ENCODE data around the gene GOLPH3L. TPM values are rescaled to one million over a fixed set of nuclear protein-coding genes. Genes with fewer than 3 reads are reported as not detected.
"Not testable (repeated sequence)": the region's sequence is repeated elsewhere in the genome, so short reads cannot be mapped to it uniquely, and the experiment has no call there.

Gene GOLPH3L
- total and polyA plus RNA-seq, 7 donors = 6.6 to 27.5 (median 12.1) TPM

DNA sequence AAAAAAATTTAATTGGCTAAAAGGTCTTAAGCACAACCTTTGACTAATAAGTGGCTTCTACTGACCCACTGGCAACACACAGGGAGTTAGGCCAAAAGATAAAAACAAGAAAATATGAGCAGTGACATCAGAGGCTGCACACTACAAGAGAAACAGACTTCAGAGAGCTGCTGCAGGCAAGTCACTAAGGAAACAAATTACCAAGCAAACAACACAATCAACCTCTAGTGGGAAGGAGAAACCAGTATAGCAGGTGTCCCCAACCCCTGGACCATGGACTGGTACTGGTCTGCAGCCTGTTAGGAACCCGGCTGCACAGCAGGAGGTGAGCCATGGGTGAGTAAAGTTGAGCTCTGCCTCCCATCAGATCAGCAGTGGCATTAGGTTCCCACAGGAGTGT lies 46.8 kb downstream of the GOLPH3L start:
- ATAC-seq (no peak), DNase-seq (no peak)
- Histone ChIP-seq H3K4me1 (no peaks in the 10 kb centered on the region), H3K36me3 (ENCODE audit: insufficient read depth in 1 of 2, low read depth in 1 of 2) (peaks cover 3 to 46% of the 10 kb centered on the region in 2 donors), H3K27me3 (ENCODE audit: insufficient read depth in 3 of 3, low read length in 2 of 3) (no peaks in the 10 kb centered on the region), H3K4me3 (no peak overlapping the region), H3K27ac (no peak overlapping the region), H3K9me3 (no peaks in the 10 kb centered on the region)
- 67 to 80% (median 75%) methylated on average over 1 of the region's 1 CpG for WGBS, 3 donors
- TF ChIP-seq, protein P1, sequence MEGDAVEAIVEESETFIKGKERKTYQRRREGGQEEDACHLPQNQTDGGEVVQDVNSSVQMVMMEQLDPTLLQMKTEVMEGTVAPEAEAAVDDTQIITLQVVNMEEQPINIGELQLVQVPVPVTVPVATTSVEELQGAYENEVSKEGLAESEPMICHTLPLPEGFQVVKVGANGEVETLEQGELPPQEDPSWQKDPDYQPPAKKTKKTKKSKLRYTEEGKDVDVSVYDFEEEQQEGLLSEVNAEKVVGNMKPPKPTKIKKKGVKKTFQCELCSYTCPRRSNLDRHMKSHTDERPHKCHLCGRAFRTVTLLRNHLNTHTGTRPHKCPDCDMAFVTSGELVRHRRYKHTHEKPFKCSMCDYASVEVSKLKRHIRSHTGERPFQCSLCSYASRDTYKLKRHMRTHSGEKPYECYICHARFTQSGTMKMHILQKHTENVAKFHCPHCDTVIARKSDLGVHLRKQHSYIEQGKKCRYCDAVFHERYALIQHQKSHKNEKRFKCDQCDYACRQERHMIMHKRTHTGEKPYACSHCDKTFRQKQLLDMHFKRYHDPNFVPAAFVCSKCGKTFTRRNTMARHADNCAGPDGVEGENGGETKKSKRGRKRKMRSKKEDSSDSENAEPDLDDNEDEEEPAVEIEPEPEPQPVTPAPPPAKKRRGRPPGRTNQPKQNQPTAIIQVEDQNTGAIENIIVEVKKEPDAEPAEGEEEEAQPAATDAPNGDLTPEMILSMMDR (IDR thresholded peaks at IDR 0.05) = no peak
- intact Hi-C loops (cut with DNase I) = no loop called here

DNA sequence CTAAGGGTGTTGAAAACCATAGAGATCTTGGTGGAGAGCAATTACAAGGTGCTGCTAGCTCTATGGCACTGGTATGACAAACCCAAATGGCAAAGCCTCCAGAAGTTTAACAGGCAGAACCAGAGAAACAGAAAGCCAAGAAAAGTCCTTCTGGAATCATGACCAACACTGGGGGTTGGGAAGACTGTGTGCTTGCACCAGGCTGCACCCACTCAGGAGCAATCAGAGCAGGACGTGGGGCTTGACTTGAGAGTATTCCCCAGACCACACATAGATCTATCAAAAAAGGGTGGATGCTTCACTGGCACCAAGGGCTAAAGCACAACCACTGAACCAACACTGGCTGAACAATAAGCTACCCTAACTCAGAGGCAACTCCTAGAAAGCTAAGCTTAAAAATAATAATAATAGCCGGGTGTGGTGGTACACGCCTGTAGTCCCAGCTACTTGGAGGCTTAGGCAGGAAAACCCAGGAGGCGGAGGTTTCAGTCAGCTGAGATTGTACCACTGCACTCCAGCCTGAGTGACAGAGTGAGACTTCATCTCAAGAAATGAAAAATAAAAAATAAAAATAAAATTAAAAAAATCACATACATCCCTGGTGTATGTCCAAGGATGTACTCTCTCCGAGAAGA lies 47.4 kb downstream of the GOLPH3L start:
- Histone ChIP-seq H3K4me3 (no peak overlapping the region), H3K4me1 (no peaks in the 10 kb centered on the region), H3K27ac (no peak overlapping the region), H3K9me3 (no peaks in the 10 kb centered on the region), H3K27me3 (ENCODE audit: insufficient read depth in 3 of 3, low read length in 2 of 3) (no peaks in the 10 kb centered on the region), H3K36me3 (ENCODE audit: insufficient read depth in 1 of 2, low read depth in 1 of 2) (peaks cover 3 to 47% of the 10 kb centered on the region in 2 donors)
- intact Hi-C loops (cut with DNase I) = loop anchor here in 1 of 2 donors (10.0 kb wide), 1 partner anchor 95 kb away; no protein-coding TSS in a partner anchor
- ATAC-seq = no peak
- whole genome bisulfite sequencing, 3 donors = 85 to 94% (median 85%) methylated on average over 5 of the region's 5 CpGs
- TF ChIP-seq, protein P1 (IDR thresholded peaks at IDR 0.05) = no peak
- no peak for DNase-seq

DNA sequence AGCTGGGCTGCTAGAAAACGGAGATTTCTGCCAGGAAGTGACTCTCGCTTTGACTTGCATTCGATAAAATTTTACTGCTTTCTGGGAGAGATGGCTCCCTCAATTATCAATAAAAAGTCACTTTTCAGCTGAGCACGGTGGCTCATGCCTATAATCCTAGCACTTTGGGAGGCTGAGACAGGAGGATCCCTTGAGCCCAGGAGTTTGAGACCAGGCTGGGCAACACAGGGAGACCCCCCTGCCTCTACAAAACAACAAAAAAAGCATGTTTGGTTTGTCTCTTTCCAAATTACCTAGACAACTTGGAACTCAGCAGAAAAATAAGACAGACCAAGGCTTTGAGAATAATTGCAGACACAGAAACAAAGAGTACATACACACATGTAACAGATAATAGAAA lies 54.7 kb downstream of the GOLPH3L start:
- H3K4me1 ChIP-seq = no peaks in the 10 kb centered on the region
- H3K4me3 ChIP-seq = no peak overlapping the region
- H3K9me3 ChIP-seq = no peaks in the 10 kb centered on the region
- 66 to 70% (median 67%) methylated on average over 4 of the region's 4 CpGs for WGBS, 3 donors
- ATAC-seq (no peak), DNase-seq (no peak)
- no peak overlapping the region for H3K27ac ChIP-seq
- no peaks in the 10 kb centered on the region for H3K27me3 ChIP-seq (ENCODE audit: insufficient read depth in 3 of 3, low read length in 2 of 3)
- H3K36me3 ChIP-seq (ENCODE audit: insufficient read depth in 1 of 2, low read depth in 1 of 2) = peaks cover 0 to 24% of the 10 kb centered on the region in 2 donors
- intact Hi-C loops (cut with DNase I) = loop anchor here in 1 of 2 donors (10.0 kb wide), 1 partner anchor 103 kb away; no protein-coding TSS in a partner anchor
- TF ChIP-seq, protein P1 (IDR thresholded peaks at IDR 0.05) = no peak

DNA sequence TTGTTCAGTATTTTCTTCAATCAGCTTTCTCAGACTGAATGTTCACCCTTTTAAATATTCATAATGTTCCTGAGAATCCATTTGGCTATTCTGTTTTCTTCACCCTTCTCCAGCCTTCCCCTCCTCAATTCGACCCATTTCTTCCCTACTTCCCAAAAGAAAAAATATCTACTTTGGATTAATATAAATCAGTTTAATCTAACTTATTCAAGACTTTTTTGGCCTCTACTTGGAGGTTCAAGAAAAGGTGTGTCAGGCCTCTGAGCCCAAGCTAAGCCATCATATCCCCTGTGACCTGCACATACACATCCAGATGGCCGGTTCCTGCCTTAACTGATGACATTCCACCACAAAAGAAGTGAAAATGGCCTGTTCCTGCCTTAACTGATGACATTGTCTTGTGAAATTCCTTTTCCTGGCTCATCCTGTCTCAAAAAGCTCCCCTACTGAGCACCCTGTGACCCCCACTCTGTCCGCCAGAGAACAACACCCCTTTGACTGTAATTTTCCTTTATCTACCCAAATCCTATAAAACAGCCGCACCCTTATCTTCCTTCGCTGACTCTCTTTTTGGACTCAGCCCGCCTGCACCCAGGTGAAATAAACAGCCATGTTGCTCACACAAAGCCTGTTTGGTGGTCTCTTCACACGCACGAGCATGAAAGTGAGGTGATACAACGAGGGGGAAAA lies 55.7 kb downstream of the GOLPH3L start:
- 88% methylated on average over 8 to 9 of the region's 9 CpGs for WGBS, 3 donors
- H3K27me3 ChIP-seq (ENCODE audit: insufficient read depth in 3 of 3, low read length in 2 of 3); H3K9me3 ChIP-seq; H3K4me1 ChIP-seq; H3K4me3 ChIP-seq; H3K27ac ChIP-seq; DNase-seq; ATAC-seq: not testable (repeated sequence)
- peaks cover 0 to 15% of the 10 kb centered on the region in 2 donors for H3K36me3 ChIP-seq (ENCODE audit: insufficient read depth in 1 of 2, low read depth in 1 of 2)
- intact Hi-C loops (cut with DNase I) = loop anchor here in 1 of 2 donors (10.0 kb wide), 1 partner anchor 104 kb away; no protein-coding TSS in a partner anchor

DNA sequence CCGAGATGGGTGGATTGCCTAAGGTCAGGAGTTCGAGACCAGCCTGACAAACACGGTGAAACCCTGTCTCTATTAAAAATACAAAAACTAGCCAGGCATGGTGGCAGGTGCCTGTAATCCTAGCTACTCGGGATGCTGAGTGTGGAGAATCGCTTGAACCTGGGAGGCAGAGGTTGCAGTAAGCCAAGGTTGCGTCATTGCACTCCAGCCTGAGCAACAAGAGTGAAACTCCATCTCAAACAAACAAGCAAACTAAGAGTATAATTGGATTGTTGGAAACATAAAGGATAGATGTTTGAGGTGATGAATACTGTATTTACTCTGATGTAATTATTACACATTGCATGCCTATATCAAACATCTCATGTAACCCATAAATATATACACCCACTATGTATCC lies 58.5 kb downstream of the GOLPH3L start:
- H3K27ac ChIP-seq; H3K36me3 ChIP-seq (ENCODE audit: insufficient read depth in 1 of 2, low read depth in 1 of 2); H3K4me3 ChIP-seq; H3K27me3 ChIP-seq (ENCODE audit: insufficient read depth in 3 of 3, low read length in 2 of 3); ATAC-seq; H3K4me1 ChIP-seq; H3K9me3 ChIP-seq; intact Hi-C loops (cut with DNase I); DNase-seq: not testable (repeated sequence)
- 72 to 91% (median 73%) methylated on average over 6 of the region's 6 CpGs for WGBS, 3 donors

DNA sequence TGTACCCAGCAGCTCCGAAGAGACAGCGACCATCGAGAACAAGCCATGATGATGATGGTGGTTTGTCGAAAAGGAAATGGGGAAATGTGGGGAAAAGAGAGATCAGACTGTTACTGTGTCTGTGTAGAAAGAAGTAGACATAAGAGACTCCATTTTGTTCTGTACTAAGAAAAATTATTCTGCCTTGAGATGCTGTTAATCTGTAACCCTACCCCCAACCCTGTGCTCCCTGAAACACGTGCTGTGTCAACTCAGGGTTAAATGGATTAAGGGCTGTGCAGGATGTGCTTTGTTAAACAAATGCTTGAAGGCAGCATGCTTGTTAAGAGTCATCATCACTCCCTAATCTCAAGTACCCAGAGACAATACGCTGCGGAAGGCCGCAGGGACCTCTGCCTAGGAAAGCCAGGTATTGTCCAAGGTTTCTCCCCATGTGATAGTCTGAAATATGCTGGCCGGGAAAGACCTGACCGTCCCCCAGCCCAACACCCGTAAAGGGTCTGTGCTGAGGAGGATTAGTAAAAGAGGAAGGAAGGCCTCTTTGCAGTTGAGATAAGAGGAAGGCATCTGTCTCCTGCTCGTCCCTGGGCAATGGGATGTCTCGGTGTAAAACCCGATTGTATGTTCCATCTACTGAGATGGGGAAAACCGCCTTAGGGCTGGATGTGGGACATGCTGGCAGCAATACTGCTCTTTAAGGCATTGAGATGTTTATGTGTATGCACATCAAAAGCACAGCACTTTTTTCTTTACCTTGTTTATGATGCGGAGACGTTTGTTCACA lies 61.9 kb downstream of the GOLPH3L start:
- H3K27ac ChIP-seq; ATAC-seq; H3K9me3 ChIP-seq; DNase-seq; H3K27me3 ChIP-seq (ENCODE audit: insufficient read depth in 3 of 3, low read length in 2 of 3); H3K4me3 ChIP-seq; H3K36me3 ChIP-seq (ENCODE audit: insufficient read depth in 1 of 2, low read depth in 1 of 2); intact Hi-C loops (cut with DNase I): not testable (repeated sequence)
- peaks cover 14% of the 10 kb centered on the region for H3K4me1 ChIP-seq
- WGBS, 3 donors = 72 to 75% (median 74%) methylated on average over 14 to 16 of the region's 17 CpGs

Data from psoas muscle (tissue), 8 donors.